ENCODE data around the gene SNAP25. TPM values are rescaled to one million over a fixed set of nuclear protein-coding genes. Genes with fewer than 3 reads are reported as not detected.

The SNAP25 gene
- total RNA-seq, 3 donors from 2014 or later, result 0.80 to 10.5 (median 1.1) TPM

DNA sequence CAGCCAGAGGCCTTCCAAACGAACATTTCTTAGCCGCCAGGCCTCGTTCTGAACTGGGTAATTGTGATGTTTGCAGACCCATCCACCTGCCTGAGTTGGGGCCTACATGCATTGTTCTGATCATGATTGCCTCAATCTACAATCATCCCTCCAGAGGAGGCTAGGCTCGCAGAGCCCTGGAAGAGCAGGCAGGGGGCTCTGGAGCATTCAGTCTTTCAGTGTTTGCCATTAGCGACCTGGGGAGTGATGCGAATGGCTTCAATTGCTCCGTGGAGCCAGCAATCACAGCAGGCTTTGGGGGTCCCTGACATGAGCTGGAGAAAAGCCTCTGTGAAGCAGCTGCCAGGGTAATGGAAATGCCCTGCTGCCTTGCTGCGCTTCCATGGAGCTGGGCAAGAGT lies 22.0 kb downstream of the SNAP25 start:
- TF ChIP-seq, protein P1, sequence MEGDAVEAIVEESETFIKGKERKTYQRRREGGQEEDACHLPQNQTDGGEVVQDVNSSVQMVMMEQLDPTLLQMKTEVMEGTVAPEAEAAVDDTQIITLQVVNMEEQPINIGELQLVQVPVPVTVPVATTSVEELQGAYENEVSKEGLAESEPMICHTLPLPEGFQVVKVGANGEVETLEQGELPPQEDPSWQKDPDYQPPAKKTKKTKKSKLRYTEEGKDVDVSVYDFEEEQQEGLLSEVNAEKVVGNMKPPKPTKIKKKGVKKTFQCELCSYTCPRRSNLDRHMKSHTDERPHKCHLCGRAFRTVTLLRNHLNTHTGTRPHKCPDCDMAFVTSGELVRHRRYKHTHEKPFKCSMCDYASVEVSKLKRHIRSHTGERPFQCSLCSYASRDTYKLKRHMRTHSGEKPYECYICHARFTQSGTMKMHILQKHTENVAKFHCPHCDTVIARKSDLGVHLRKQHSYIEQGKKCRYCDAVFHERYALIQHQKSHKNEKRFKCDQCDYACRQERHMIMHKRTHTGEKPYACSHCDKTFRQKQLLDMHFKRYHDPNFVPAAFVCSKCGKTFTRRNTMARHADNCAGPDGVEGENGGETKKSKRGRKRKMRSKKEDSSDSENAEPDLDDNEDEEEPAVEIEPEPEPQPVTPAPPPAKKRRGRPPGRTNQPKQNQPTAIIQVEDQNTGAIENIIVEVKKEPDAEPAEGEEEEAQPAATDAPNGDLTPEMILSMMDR (IDR thresholded peaks at IDR 0.05), result no peak
- intact Hi-C loops (cut with DNase I, micrococcal nuclease), result no loop called here
- Histone ChIP-seq H3K9me3 (no peaks in the 10 kb centered on the region), H3K4me3 (no peak overlapping the region), H3K36me3 (ENCODE audit: low read depth) (no peaks in the 10 kb centered on the region), H3K4me1 (ENCODE audit: low read depth) (no peaks in the 10 kb centered on the region)
- DNase-seq (no peak), ATAC-seq (no peak)

GRCh38 chr20:10242166-10242565 lies 23.5 kb downstream of the SNAP25 start:
- H3K4me1 ChIP-seq (ENCODE audit: low read depth), result no peaks in the 10 kb centered on the region
- ATAC-seq (no peak), DNase-seq (no peak)
- no peaks in the 10 kb centered on the region for H3K36me3 ChIP-seq (ENCODE audit: low read depth)
- H3K9me3 ChIP-seq, result no peaks in the 10 kb centered on the region
- no peak overlapping the region for H3K4me3 ChIP-seq
- intact Hi-C loops (cut with DNase I, micrococcal nuclease), result no loop called here
- TF ChIP-seq, protein P1 (IDR thresholded peaks at IDR 0.05), result no peak

DNA sequence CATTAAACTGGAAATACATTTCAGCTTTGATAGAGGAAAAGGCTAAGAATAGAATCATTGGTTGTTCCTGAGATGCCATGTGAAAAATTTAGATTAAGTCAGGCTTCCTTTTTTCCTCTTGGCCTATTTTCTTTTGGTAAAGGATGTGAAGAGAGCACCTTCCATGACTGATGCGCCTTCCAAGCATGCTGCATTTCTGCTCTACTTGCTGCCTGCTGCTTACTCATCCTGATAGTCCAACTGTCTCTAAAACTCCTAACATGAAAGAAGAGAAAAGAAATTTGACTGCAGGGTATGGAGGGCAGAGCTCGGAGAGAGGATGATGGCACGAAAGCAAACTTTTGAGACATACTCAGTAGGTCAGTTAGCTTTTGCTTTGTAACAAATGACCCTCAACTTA lies 28.8 kb downstream of the SNAP25 start:
- peaks cover 4% of the 10 kb centered on the region for H3K4me1 ChIP-seq (ENCODE audit: low read depth)
- TF ChIP-seq, protein P1 (IDR thresholded peaks at IDR 0.05), result no peak
- ATAC-seq (no peak), DNase-seq (no peak)
- H3K4me3 ChIP-seq, result no peak overlapping the region
- no peaks in the 10 kb centered on the region for H3K9me3 ChIP-seq
- intact Hi-C loops (cut with DNase I, micrococcal nuclease), result no loop called here
- no peaks in the 10 kb centered on the region for H3K36me3 ChIP-seq (ENCODE audit: low read depth)

GRCh38 chr20:10249048-10249770 lies 30.6 kb downstream of the SNAP25 start:
- Histone ChIP-seq H3K9me3 (no peaks in the 10 kb centered on the region), H3K36me3 (ENCODE audit: low read depth) (no peaks in the 10 kb centered on the region), H3K4me3 (no peak overlapping the region), H3K4me1 (ENCODE audit: low read depth) (peaks cover 4% of the 10 kb centered on the region)
- intact Hi-C loops (cut with DNase I, micrococcal nuclease), result no loop called here
- DNase-seq (no peak), ATAC-seq (no peak)
- TF ChIP-seq, protein P1 (IDR thresholded peaks at IDR 0.05), result no peak

GRCh38 chr20:10249822-10250221 lies 31.2 kb downstream of the SNAP25 start:
- Histone ChIP-seq H3K4me1 (ENCODE audit: low read depth) (peaks cover 4% of the 10 kb centered on the region), H3K9me3 (no peaks in the 10 kb centered on the region), H3K36me3 (ENCODE audit: low read depth) (no peaks in the 10 kb centered on the region), H3K4me3 (no peak overlapping the region)
- intact Hi-C loops (cut with DNase I, micrococcal nuclease), result no loop called here
- ATAC-seq (no peak), DNase-seq (no peak)
- TF ChIP-seq, protein P1 (IDR thresholded peaks at IDR 0.05), result no peak
